ENCODE measurements around the gene BCL3.

BCL3 gene

GRCh38 chr19:44745341-44745831, 3.1 kb upstream of the BCL3 start:
- no peaks in the 10 kb centered on the region for H3K36me3 Mint-ChIP-seq
- no peaks in the 10 kb centered on the region for H3K27me3 Mint-ChIP-seq
- H3K4me3 Mint-ChIP-seq = no peak overlapping the region
- H3K4me1 Mint-ChIP-seq (ENCODE audit: low read depth) = peaks cover 34% of the 10 kb centered on the region
- H3K27ac Mint-ChIP-seq = peak overlapping the region; percentile 61
- H3K9me3 Mint-ChIP-seq (ENCODE audit: low read depth) = no peaks in the 10 kb centered on the region

GRCh38 chr19:44745887-44746600, 2.5 kb upstream of the BCL3 start:
- Mint-ChIP-seq H3K4me3 (peak overlapping the region; percentile 62), H3K4me1 (ENCODE audit: low read depth) (peaks cover 41% of the 10 kb centered on the region), H3K27me3 (no peaks in the 10 kb centered on the region), H3K27ac (peak overlapping the region; percentile 70), H3K36me3 (peaks cover 2% of the 10 kb centered on the region), H3K9me3 (ENCODE audit: low read depth) (no peaks in the 10 kb centered on the region)

GRCh38 chr19:44746616-44746945, 1.9 kb upstream of the BCL3 start:
- H3K4me3 Mint-ChIP-seq = peak overlapping the region; percentile 65

GRCh38 chr19:44746946-44747738, 1.4 kb upstream of the BCL3 start:
- peak overlapping the region; percentile 92 for H3K27ac Mint-ChIP-seq
- H3K4me3 Mint-ChIP-seq = peak overlapping the region; percentile 92
- no peaks in the 10 kb centered on the region for H3K27me3 Mint-ChIP-seq
- no peaks in the 10 kb centered on the region for H3K9me3 Mint-ChIP-seq (ENCODE audit: low read depth)
- peaks cover 2% of the 10 kb centered on the region for H3K36me3 Mint-ChIP-seq
- H3K4me1 Mint-ChIP-seq (ENCODE audit: low read depth) = peaks cover 52% of the 10 kb centered on the region

More at GRCh38 chr19:44746616-44746945, 1.9 kb upstream of the BCL3 start:
- peaks cover 2% of the 10 kb centered on the region for H3K36me3 Mint-ChIP-seq
- H3K27ac Mint-ChIP-seq = peak overlapping the region; percentile 70
- H3K27me3 Mint-ChIP-seq = no peaks in the 10 kb centered on the region
- no peaks in the 10 kb centered on the region for H3K9me3 Mint-ChIP-seq (ENCODE audit: low read depth)
- H3K4me1 Mint-ChIP-seq (ENCODE audit: low read depth) = peaks cover 46% of the 10 kb centered on the region

GRCh38 chr19:44747739-44748425, 626 bp upstream of the BCL3 start:
- Mint-ChIP-seq H3K27me3 (no peaks in the 10 kb centered on the region), H3K4me1 (ENCODE audit: low read depth) (peaks cover 56% of the 10 kb centered on the region), H3K36me3 (peaks cover 2% of the 10 kb centered on the region), H3K27ac (peak overlapping the region; percentile 92), H3K4me3 (peak overlapping the region; percentile 92), H3K9me3 (ENCODE audit: low read depth) (no peaks in the 10 kb centered on the region)

GRCh38 chr19:44749292-44749691, 784 bp downstream of the BCL3 start:
- H3K4me1 Mint-ChIP-seq (ENCODE audit: low read depth) = peaks cover 61% of the 10 kb centered on the region
- H3K9me3 Mint-ChIP-seq (ENCODE audit: low read depth) = no peaks in the 10 kb centered on the region
- peak overlapping the region; percentile 61 for H3K27ac Mint-ChIP-seq
- H3K4me3 Mint-ChIP-seq = peak overlapping the region; percentile 83
- no peaks in the 10 kb centered on the region for H3K27me3 Mint-ChIP-seq
- H3K36me3 Mint-ChIP-seq = peaks cover 2% of the 10 kb centered on the region

- H3K9me3 Mint-ChIP-seq (ENCODE audit: low read depth) = no peaks in the 10 kb centered on the region
- peaks cover 2% of the 10 kb centered on the region for H3K36me3 Mint-ChIP-seq
- H3K4me3 Mint-ChIP-seq = peak overlapping the region; percentile 83
- peaks cover 67% of the 10 kb centered on the region for H3K4me1 Mint-ChIP-seq (ENCODE audit: low read depth)
- H3K27me3 Mint-ChIP-seq = no peaks in the 10 kb centered on the region
- peak overlapping the region; percentile 37 for H3K27ac Mint-ChIP-seq
These were observed 1.5 kb downstream of the BCL3 start for GRCh38 chr19:44749994-44750393.

GRCh38 chr19:44752123-44752815, 3.8 kb downstream of the BCL3 start:
- peaks cover 2% of the 10 kb centered on the region for H3K36me3 Mint-ChIP-seq
- peak overlapping the region; percentile 41 for H3K27ac Mint-ChIP-seq

GRCh38 chr19:44752816-44753625, 4.5 kb downstream of the BCL3 start:
- H3K36me3 Mint-ChIP-seq = peaks cover 2% of the 10 kb centered on the region
- H3K27me3 Mint-ChIP-seq = no peaks in the 10 kb centered on the region
- H3K9me3 Mint-ChIP-seq (ENCODE audit: low read depth) = no peaks in the 10 kb centered on the region
- H3K4me1 Mint-ChIP-seq (ENCODE audit: low read depth) = peaks cover 58% of the 10 kb centered on the region
- peak overlapping the region; percentile 91 for H3K4me3 Mint-ChIP-seq
- peak overlapping the region; percentile 78 for H3K27ac Mint-ChIP-seq

More at GRCh38 chr19:44752123-44752815, 3.8 kb downstream of the BCL3 start:
- Mint-ChIP-seq H3K27me3 (no peaks in the 10 kb centered on the region), H3K4me3 (peak overlapping the region; percentile 91), H3K4me1 (ENCODE audit: low read depth) (peaks cover 63% of the 10 kb centered on the region), H3K9me3 (ENCODE audit: low read depth) (no peaks in the 10 kb centered on the region)

GRCh38 chr19:44753626-44753931, 5.1 kb downstream of the BCL3 start:
- Mint-ChIP-seq H3K27me3 (no peaks in the 10 kb centered on the region), H3K27ac (peak overlapping the region; percentile 92), H3K4me3 (peak overlapping the region; percentile 91), H3K36me3 (peaks cover 2% of the 10 kb centered on the region), H3K4me1 (ENCODE audit: low read depth) (peaks cover 58% of the 10 kb centered on the region), H3K9me3 (ENCODE audit: low read depth) (no peaks in the 10 kb centered on the region)

- no peaks in the 10 kb centered on the region for H3K9me3 Mint-ChIP-seq (ENCODE audit: low read depth)
- no peaks in the 10 kb centered on the region for H3K27me3 Mint-ChIP-seq
- peak overlapping the region; percentile 92 for H3K27ac Mint-ChIP-seq
- H3K4me1 Mint-ChIP-seq (ENCODE audit: low read depth) = peaks cover 58% of the 10 kb centered on the region
- peak overlapping the region; percentile 91 for H3K4me3 Mint-ChIP-seq
- peaks cover 2% of the 10 kb centered on the region for H3K36me3 Mint-ChIP-seq
These were observed 5.6 kb downstream of the BCL3 start for GRCh38 chr19:44753932-44754749.

- Mint-ChIP-seq H3K27me3 (no peaks in the 10 kb centered on the region), H3K9me3 (ENCODE audit: low read depth) (no peaks in the 10 kb centered on the region), H3K4me1 (ENCODE audit: low read depth) (peaks cover 54% of the 10 kb centered on the region), H3K36me3 (peaks cover 2% of the 10 kb centered on the region), H3K4me3 (peak overlapping the region; percentile 91), H3K27ac (peak overlapping the region; percentile 92)
These were observed 6.2 kb downstream of the BCL3 start for GRCh38 chr19:44754750-44755080.

GRCh38 chr19:44755219-44755618, 6.7 kb downstream of the BCL3 start:
- no peaks in the 10 kb centered on the region for H3K9me3 Mint-ChIP-seq (ENCODE audit: low read depth)
- peaks cover 5% of the 10 kb centered on the region for H3K36me3 Mint-ChIP-seq
- H3K4me3 Mint-ChIP-seq = peak overlapping the region; percentile 91
- H3K27me3 Mint-ChIP-seq = no peaks in the 10 kb centered on the region
- H3K4me1 Mint-ChIP-seq (ENCODE audit: low read depth) = peaks cover 54% of the 10 kb centered on the region
- H3K27ac Mint-ChIP-seq = peak overlapping the region; percentile 92

Data from activated naive CD8-positive, alpha-beta T cell (primary cell).